ENCODE measurements around the gene CCDC59.
A peak's percentile ranks its signal among the peaks of the same experiment; 100 is the strongest.

The CCDC59 gene

GRCh38 chr12:82358200-82359114, at the start of gene CCDC59, which contains the start of gene METTL25 (continued):
- TF ChIP-seq PRDM4 (tag by site-specific recombination; IDR thresholded peaks at IDR 0.05) = peak; percentile 53; the same call in 1 of the 2 replicates
- TF ChIP-seq KLF9 (tag by site-specific recombination; IDR thresholded peaks at IDR 0.05; ENCODE audit: low read depth) = peak; percentile 92
- no peak for TF ChIP-seq MYNN (tag by site-specific recombination; IDR thresholded peaks at IDR 0.05; ENCODE audit: borderline replicate concordance)
- TF ChIP-seq GFI1B (tag by site-specific recombination; IDR thresholded peaks at IDR 0.05) = peak; percentile 4; the same call in 1 of the 2 replicates
- TF ChIP-seq ZNF518A (tag by site-specific recombination; conservative IDR thresholded peaks at IDR 0.05; ENCODE audit: low read depth) = peak; percentile 87
- no peak for TF ChIP-seq ZNF555 (tag by site-specific recombination; conservative IDR thresholded peaks at IDR 0.05)
- 0 out of 2 replicates have a peak, but pooled peaks have one; percentile 48 for TF ChIP-seq ZNF513 (tag by site-specific recombination; IDR thresholded peaks at IDR 0.05)
- TF ChIP-seq ATF2 (tag by site-specific recombination; IDR thresholded peaks at IDR 0.05; ENCODE audit: low read depth) = peak; percentile 96
- TF ChIP-seq ZBTB6 (tag by site-specific recombination; IDR thresholded peaks at IDR 0.05) = no peak
- TF ChIP-seq SETDB1 (IDR thresholded peaks at IDR 0.05; ENCODE audit: insufficient read length, low read length) = peak; percentile 96
- TF ChIP-seq ZNF23 (tag by site-specific recombination; IDR thresholded peaks at IDR 0.05; ENCODE audit: borderline replicate concordance) = no peak
- TF ChIP-seq BCL11B (tag by site-specific recombination; IDR thresholded peaks at IDR 0.05; ENCODE audit: low read depth) = 0 out of 2 replicates have a peak, but pooled peaks have one; percentile 63
- TF ChIP-seq TRIM28 (IDR thresholded peaks at IDR 0.05; ENCODE audit: borderline replicate concordance, low read length) = peak; percentile 67
- peak; percentile 99 for TF ChIP-seq ZNF639 (tag by site-specific recombination; IDR thresholded peaks at IDR 0.05)
- TF ChIP-seq ZBTB20 (tag by site-specific recombination; IDR thresholded peaks at IDR 0.05) = no peak
- TF ChIP-seq ZNF354C (tag by site-specific recombination; IDR thresholded peaks at IDR 0.05; ENCODE audit: borderline replicate concordance, low read depth) = no peak
- no peak for TF ChIP-seq ZNF48 (tag by site-specific recombination; IDR thresholded peaks at IDR 0.05)
- TF ChIP-seq ZEB2 (tag by site-specific recombination; IDR thresholded peaks at IDR 0.05) = peak; percentile 96
- no peak; the same call in 1 of the 2 replicates for TF ChIP-seq HOXC10 (CRISPR knock-in tag; IDR thresholded peaks at IDR 0.05)
- TF ChIP-seq ZNF747 (tag by site-specific recombination; IDR thresholded peaks at IDR 0.05) = no peak
- TF ChIP-seq PATZ1 (tag by site-specific recombination; IDR thresholded peaks at IDR 0.05) = peak; percentile 72
- peak; percentile 44; the same call in 1 of the 2 replicates for TF ChIP-seq ZNF558 (tag by site-specific recombination; IDR thresholded peaks at IDR 0.05)
- TF ChIP-seq ZNF350 (tag by site-specific recombination; IDR thresholded peaks at IDR 0.05) = no peak
